ENCODE data around the gene ACTN3.

GRCh38 chr11:66531841-66532240, 14.9 kb upstream of the ACTN3 start:
- no peak for TF ChIP-seq POLR2AphosphoS5 (IDR thresholded peaks at IDR 0.05)
- TF ChIP-seq CTCF (IDR thresholded peaks at IDR 0.05), result no peak
- TF ChIP-seq POLR2A (IDR thresholded peaks at IDR 0.05), result no peak
